ENCODE measurements around the gene TARS1. TPM values are rescaled to one million over a fixed set of nuclear protein-coding genes. Genes with fewer than 3 reads are reported as not detected.
"Not testable (repeated sequence)": the region's sequence is repeated elsewhere in the genome, so short reads cannot be mapped to it uniquely, and the experiment has no call there.

TARS1 gene
- total RNA-seq, 1 donor from 2014 or later, result 180 TPM

DNA sequence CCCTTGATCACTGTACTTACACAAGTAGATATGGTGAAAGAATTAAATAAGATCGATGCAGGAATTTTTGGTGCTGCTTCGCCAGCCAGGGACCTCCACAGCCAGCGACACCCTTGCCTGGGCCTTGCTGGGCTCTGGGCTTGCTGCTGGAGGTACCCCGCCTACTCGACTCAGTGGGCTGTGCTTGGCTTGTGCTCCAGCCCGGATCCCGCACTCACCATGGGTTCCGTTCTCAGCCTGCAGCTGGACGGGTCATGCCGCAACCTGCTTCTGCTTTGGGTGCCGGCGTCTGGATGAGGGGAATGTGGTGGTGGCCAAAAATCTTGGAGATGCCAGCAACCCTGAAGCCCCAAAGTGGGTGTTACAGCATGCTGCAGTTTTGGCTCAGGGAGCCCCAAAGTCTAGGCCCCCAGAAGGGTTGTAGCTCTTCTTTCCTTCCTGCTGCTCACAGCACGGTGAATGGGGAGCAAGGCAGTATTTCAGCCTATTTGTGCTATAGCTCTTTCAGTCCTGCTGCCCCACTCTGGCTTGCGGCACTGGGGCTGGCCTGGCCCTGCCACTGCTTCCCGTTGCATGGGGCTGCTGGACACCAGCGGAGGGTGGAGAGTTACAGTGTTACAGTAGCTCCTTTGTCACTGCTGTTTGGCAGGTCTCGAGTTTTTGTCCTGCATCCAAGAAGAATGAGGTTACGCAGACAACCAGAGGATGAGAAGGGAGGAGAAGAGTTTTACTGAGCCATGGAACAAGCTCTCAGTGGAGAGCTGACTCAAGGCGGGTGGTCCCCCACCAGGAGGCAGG is 48.0 kb downstream of the TARS1 start:
- no peak for DNase-seq (ENCODE audit: low read depth in 2 of 2)

DNA sequence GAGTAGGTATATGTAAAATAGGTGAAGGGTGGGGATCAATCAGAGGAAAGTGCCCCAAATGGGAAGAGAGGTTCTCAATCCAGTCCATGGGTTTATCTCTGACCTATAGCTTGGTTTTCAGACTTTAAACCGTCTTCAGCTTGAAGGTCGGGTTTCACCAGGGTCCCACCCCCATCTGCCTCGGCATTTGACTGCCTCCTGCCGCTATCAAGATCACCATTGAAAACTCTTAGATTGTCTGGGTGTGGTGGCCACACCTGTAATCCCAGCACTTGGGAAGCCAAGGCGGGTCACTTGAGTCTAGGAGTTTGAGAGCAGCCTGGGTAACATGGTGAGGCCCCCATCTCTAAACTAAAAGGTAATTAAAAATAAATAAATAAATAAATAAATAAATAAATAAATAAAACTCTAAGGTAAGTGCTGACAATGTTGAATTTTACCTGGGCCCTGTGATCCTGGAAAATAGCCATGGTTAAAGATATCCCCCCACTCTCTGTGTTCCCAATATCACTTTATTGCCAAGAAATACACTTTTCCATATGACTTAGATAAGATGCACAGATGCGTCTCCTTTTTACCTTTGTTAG is 48.8 kb downstream of the TARS1 start:
- no peak for DNase-seq (ENCODE audit: low read depth in 2 of 2)

DNA sequence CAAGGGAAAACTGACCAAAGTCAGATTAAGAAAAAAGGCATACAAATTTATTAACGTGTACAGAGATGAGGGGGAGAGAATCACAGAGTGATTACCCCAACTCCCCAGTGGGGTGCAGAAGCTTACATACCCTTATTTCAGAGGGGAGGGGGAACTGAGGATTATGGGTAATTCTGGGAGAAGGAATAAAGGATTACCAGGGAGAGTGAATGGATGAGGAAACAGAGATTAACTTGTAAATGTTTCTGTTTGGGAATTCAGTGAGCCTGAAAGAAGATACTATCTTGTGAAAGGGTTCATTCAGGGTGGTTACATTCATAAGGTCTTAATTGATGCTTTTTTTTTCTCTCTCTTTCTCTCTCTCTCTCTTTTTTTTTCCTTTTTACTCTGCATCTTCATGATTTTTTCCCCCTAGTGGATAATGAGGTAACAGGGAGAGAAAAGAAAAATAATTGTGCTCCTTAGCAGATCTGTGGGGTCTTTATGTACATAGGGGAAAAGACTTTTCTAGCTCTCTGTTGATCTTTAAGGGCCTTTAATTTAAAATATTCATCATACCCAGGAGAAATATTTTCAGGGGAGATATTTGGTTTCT is 49.4 kb downstream of the TARS1 start:
- no peak for DNase-seq (ENCODE audit: low read depth in 2 of 2)

DNA sequence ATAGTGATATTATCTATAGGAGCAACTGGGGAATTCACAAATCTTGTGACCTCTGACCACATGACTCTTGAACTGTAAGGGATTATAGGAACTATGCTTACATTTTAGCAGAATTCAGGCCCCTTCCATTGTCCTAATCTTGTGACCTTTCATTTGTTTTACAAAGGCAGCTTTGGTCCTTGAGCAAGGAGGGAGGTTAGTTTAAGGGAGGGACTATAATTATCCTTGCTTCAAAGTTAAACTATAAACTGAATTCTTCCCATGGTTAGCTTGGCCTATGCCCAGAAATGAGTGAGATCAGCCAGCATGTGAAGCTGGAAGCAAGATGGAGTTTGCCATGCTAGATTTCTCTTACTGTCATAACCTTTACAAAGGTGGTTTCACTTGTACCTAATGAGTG is 51.2 kb downstream of the TARS1 start:
- DNase-seq (ENCODE audit: low read depth in 2 of 2), result no peak

DNA sequence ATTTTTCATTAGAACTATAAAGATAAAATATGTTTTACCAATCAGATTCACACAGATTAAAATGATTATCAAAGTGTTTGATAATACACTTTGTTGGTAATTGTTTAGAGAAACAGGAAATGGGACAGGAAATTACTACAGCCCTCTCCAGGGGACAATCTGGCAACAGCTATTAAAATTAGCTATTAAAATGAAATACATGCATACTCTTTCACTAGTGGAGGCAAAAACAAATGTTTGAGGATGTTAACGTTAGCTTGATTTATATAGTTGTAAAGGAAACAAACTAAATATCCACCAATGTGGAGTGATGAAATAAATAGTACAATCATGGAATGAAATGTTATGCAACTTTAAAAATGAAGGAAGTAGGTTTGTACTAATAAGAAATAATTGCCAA is 53.7 kb downstream of the TARS1 start:
- peak in 1 of 2 donors; percentile 41 for DNase-seq (ENCODE audit: low read depth in 2 of 2)

DNA sequence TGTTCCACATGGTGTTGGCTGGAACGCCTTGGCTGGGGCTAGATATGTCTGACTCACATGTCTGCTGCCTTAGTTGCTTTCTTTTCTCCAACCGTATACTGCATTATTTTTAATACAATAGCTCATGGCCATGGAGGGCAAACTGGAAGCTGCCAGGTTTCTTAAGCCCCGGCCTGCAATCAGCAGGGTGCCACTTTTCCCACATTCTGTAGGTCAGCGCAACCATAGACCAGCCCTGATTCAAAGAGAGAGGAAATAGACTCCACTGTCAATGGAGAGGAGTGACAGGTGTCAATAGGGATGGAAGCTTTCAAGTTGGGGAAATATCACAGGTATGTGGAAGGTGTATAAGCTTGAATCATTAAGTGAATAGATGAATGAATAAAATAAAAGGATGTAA is 60.5 kb downstream of the TARS1 start:
- DNase-seq (ENCODE audit: low read depth in 2 of 2), result no peak

- no peak for DNase-seq (ENCODE audit: low read depth in 2 of 2)
These were observed 61.1 kb downstream of the TARS1 start for GRCh38 chr5:33501899-33502298.

- peak in 1 of 2 donors; percentile 39 for DNase-seq (ENCODE audit: low read depth in 2 of 2)
These were observed 63.8 kb downstream of the TARS1 start for GRCh38 chr5:33504570-33504969.

GRCh38 chr5:33507426-33507825 is 66.7 kb downstream of the TARS1 start:
- no peak for DNase-seq (ENCODE audit: low read depth in 2 of 2)

- no peak for DNase-seq (ENCODE audit: low read depth in 2 of 2)
These were observed 68.3 kb downstream of the TARS1 start for GRCh38 chr5:33509036-33509435.

DNA sequence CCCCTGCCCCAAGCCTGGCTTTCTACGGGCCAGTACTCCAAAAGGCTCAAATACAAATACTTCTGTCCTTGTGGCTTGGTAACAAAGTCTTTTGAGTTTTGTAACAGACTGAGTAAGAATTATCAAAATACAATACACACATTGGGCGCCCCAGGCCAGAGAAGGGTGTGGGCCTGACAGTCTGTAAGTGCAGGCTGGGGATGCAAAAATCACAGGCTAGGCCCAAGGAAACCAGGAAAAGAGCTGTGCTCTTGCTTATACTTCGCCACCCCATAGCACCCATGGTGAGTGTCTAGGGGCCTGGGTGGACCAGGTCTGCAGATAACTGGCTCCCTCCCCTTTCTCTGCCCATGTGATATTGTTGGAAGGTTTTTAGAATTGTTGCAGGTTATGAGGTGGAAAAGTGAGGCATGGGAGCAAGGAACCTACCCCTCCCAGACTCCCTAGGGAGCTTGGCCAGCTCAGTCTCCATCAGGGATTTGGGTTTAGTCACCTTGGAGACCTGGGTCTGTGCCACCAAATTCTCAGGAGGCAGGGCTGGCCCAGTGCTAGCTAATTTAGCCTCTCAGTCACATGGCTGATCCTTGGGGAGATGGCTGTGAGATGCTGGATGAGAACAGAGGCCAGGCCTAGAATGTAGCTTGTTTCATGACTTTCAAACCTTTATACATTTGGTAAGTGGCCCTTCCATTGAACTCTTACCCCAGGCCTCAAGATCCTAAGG is 72.9 kb downstream of the TARS1 start:
- no peak for DNase-seq (ENCODE audit: low read depth in 2 of 2)

DNA sequence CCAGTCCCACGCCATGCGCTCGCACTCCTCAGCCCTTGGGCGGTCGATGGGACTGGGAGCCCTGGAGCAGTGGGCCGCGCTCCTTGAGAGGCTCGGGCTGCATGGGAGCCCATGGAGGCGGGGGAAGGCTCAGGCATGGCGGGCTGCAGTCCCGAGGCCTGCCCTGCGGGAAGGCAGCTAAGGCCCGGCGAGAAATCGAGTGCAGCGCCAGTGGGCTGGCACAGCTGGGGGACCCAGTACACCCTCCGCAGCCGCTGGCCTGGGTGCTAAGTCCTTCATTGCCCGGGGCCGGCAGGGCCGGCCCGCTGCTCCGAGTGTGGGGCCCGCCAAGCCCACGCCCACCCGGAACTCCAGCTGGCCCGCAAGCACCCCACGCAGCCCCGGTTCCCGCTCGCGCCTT is 74.6 kb downstream of the TARS1 start:
- not testable (repeated sequence) for DNase-seq (ENCODE audit: low read depth in 2 of 2)

- no peak for DNase-seq (ENCODE audit: low read depth in 2 of 2)
These were observed 75.7 kb downstream of the TARS1 start for GRCh38 chr5:33516421-33516820.

All from lung microvascular endothelial cell (primary cell).